NT2/D1 (cell line): Measurements from ENCODE around the gene TMEM126A.

Source experiments
- YY1 ChIP-seq: IDR thresholded peaks from 2 replicates; pipeline ENCODE4 v1.6.1; 2011; ENCODE audit not compliant: insufficient read length, insufficient read depth
- ZNF274 ChIP-seq: IDR thresholded peaks from 2 replicates; pipeline ENCODE4 v1.6.1; 2011; ENCODE audit warnings: mild to moderate bottlenecking, low read depth, low read length

DNA sequence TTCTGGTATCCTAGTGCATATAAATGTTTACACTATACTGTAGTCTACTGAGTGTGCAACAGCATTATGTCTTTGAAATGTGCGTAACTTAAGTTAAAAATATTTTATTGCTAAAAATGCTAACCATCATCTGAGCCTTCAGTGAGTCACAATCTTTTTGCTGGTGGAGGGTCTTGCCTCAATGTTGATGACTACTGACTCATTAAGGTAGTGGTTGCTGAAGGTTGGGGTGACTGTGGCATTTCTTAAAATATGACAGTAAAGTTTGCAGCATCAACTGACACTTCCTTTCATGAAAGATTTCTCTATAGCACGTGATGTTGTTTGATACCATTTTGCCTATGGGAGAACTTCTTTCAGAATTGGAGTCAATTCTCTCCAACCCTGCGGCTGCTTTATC, 25.6 kb downstream of the TMEM126A start:
- TF ChIP-seq YY1 (no peak), ZNF274 (no peak)
